GM10847 (cell line): ENCODE measurements around the gene MLPH.

Source experiments
- POLR2A ChIP-seq: IDR thresholded peaks from 2 replicates; pipeline ENCODE4 v1.6.1; 2011; ENCODE audit not compliant: insufficient read length; ENCODE audit errors: extremely low read depth

The MLPH gene

DNA sequence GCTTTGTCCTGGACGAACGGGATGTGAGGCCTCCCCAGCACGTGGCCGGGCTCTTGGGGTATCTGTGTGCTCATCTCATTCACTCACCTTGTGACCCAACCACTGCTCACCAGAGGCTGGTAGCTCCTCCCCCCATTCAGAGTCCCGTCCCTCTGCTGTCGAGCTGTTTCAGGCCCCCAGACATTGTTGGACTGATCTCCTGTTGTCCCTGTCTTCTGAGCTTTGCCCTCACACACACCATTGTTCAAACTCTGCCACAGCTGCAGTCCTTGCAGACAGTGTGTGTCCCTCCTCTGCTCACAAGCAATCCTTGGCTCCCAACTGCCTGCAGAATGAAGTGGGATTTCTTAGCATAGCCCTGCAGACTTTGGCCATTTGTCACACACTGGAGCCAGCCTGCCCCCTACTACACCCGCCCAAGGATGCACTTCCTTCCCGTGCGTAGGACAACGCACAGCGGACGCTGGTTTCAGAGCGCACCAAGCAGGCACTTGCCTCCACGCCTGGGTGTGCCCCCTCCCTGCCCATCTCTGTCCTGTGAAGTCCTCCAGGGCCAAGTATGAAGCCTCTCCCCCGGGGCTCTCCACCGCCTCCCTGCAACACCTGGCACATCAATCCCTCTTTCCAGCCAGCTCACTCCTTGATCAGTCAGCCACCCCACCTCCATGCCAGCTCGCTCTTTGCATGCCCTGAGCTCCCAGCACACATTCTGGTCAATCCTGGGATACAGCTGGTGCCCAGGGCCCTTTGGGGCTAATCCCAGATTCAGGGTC lies 62.8 kb downstream of the MLPH start:
- TF ChIP-seq POLR2A: no peak

DNA sequence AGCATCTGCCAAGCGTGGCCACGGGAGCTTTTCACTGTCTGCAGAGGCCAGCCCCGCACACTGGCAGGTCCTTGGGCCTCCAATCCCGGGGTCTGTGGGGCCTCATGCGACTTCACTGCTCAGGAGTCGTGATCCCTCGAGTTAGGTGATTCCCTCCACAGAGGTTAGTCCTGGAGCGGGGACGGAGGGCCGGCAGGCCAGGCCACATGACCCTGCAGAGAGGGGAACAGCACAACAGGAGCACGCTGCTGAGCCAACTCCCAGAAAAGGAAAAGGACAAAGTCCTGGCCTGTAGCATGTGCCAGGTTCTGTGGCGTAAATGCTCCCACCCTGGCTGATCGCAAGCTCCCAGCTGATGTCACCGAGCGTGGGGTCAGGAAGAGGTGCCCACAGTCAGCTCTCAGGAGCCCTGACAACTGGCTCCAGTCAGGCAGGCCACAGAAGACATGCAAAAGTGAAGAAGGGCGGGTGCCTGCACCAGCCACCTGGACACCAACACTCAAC lies 64.1 kb downstream of the MLPH start:
- no peak for TF ChIP-seq POLR2A

DNA sequence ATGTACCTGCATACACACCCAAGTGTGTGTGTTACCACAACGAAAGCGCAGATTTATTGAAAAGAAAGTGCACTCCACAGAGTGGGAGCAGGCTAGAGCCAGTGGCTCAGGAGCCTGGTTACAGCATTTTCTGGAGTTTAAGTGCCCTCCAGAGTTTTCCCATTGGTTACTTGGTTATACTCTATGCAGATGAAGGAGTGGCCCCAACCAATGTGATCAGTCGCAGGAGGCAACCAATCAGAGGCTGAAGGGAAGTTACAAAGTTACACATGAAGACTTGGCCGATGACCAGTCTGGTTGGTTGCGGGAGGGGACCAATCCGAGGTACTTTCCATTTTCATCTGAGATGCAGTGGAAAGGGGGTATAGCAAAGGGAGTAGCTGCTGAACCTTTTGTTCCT lies 65.9 kb downstream of the MLPH start:
- no peak for TF ChIP-seq POLR2A

DNA sequence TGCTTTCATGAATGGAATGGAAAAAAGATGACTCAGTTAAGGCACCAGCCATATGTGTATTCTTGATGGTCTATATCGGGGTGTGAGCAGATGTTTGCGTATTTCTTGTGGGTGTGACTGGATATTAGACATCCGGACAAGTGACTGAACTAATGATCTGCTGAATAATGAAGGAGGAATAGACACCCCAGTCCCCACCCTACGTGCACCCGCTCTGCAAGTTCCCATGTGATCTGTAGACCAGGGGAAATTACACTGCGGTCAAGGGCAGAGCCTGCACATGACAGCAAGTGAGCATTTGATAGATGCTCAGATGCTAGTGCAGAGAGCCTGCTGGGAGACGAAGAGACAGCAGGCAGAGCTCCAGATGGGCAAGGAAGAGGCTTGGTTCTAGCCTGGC lies 66.9 kb downstream of the MLPH start:
- no peak for TF ChIP-seq POLR2A

DNA sequence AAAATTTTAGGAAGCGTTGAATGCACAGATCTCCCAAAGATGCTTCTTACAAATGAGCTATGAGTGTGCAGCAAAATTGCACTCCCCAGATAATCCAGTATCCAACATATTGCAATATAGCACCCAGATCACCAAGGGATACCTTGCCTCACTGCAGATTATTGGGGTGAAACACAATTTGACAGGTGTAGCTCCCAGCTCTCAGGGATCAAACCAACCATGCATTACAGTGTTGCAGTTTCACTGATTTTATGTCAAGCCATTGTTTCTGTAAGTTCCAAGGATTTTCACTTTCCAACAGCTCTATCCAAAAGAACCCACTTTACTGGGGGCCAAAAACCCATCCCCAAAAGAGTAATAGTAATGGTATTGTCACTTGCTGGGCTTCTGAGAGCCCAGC lies 68.5 kb downstream of the MLPH start:
- no peak for TF ChIP-seq POLR2A

DNA sequence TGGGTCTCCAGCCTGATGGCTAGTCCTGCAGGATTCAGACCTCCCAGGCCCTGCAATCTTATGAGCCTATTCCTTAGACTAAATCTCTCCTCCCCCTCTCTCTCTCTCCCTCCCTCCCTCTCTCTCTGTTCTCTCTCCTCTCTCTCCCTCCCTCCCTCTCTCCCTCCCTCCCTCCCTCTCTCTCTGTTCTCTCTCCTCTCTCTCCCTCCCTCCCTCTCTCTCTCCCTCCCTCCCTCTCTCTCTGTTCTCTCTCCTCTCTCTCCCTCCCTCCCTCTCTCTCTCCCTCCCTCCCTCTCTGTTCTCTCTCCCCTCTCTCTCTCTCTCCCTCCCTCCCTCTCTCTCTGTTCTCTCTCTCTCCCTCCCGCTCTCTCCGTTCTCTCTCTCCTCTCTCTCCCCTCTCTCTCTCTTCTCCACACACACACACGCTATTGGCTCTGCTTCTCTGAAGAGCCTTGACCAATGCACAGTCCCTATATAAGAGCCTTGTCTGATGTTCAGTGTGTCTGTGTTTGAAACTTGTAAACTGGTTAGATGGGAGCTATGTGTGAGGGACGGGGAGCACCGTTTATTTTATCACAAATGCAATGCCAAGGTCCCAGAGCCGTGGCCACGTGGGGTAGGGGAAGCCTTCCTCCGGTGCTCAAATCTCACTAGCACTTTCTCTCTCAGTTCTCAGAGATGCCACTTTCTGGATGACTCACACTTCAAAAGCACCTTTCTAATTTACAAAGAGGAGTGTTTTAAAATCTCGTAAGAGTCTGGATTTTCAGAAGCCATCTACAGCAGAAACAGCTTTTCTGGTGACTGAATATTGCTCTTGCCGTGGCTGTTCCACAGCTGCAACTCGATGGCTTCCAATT lies 70.0 kb downstream of the MLPH start:
- TF ChIP-seq POLR2A: no peak

DNA sequence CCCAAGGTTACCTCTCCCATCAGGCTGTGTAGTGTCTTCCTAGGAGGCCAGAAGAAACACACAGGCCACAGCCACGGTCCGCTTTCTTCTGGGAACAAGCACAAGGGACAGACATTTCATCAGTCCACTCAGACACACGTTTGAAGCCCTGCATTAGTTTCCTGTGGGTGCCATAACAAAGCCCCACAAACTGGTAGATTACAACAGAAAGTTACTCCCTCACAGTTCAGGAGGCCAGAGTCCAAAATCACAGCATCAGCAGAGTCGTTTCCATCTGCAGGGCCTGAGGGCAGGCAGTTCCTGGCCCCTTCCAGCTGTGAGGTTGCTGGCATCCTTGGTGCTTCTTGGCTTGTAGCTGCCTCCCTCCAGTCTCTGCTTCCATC lies 70.6 kb downstream of the MLPH start:
- no peak for TF ChIP-seq POLR2A

DNA sequence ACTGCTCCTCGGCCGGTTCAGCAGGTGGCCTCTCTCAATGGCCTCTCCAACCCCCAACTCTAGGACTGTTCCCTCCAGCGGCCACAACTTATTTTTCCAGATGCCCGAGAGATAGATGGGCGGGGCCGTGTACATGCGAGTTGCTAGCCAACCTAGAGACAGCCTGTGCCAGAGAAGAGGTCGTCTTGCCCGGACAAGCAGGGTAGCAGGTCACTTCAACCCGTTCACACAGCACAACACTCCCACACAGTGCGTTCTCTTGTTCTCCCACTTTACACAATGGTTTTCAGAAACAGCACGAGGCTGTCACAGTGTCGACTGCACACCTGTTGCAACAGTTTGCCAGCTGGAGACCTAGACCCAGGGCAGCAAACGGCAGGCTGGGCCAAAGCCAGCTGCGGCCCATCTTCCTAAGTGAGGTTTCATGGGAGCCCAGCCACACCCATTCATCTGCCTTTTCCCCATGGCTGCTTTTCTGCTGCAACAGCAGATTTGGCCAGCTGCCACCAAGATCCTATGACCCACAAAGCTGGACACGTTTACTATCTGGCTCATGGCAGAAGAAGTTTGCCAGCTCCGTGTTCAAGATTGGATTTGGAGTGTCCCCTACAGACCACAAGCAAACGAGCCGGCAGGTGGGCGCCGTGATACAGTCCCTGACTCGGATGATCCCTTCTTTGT lies 72.0 kb downstream of the MLPH start:
- TF ChIP-seq POLR2A: no peak

DNA sequence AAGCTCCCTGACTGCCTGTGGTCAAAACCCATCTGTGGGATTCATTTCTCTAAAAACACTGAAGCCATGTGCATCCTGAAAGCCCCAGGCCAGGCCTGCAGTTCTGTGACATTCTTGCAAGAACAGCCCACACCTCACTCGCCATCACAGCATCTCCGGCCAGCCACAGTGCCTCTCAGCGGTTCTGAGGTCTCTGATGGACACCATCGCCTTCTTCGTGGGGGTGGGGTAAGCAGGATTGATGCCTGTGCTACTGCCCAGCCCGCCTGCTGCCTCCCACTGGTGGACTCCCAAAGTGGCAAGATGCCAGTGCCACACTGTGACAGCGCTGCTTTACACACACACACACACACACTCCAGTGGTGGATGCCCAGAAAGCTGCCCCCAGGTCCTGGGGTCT lies 74.2 kb downstream of the MLPH start:
- TF ChIP-seq POLR2A: no peak

DNA sequence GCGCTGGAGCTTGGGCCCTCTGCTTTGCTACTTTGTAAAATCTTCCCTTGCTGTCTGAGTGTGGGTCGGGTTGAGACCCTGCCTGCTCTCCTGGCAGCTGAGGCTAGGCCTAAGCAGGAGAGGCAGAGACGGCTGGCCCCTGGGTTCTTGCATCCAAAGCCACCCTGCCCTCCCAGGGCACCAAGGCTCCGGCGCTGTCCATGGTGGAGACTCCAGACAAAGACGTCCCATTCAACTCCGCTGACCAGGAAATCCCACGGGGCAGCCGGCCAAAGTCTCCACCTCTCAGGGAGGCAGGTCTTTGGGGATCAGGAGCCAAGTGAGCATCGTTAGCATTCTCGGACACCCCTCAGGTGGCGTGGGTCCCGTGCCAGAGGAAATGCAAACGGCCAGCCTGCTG lies 76.8 kb downstream of the MLPH start:
- TF ChIP-seq POLR2A: no peak

DNA sequence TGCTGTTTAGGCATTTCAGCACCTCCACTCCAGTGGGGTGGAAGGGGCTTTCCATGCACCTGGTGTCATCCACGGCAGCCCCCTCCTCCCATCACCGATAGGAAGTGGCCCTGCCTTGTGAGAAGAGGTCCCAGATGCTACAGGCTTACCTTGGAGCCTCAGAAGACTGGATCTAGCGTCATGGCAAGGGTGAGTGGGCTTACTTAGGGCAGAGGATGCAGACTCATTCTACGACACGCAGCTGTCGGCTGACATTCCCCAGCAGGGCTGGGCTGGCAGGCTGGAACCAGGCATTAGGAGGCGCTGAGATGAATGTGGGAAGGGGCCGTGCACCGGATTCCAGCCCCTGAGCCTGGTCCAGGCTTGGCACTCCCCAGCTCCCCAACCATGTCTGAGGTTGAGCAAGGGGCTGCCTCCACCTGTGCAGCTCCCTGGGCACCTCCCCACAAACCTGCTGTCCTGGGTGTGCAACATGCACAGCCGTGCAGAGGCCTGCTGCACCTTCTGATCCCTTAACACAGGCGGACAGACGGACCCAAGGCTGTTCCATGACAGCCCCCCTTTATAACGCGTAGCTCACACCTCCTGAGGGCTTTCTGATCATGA lies 77.6 kb downstream of the MLPH start:
- TF ChIP-seq POLR2A: no peak

DNA sequence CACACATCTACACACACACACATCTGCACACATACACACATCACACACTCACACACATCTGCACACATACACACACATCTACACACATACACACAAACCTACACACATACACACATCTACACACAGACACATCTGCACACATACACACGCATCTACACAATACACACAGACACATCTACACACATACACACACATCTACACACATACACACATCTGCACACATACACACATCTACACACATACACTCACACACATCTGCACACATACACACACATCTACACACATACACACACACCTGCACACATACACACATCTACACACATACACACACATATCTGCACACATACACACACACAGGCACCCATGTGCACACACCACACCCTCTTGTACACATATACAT lies 78.9 kb downstream of the MLPH start:
- TF ChIP-seq POLR2A: no peak

DNA sequence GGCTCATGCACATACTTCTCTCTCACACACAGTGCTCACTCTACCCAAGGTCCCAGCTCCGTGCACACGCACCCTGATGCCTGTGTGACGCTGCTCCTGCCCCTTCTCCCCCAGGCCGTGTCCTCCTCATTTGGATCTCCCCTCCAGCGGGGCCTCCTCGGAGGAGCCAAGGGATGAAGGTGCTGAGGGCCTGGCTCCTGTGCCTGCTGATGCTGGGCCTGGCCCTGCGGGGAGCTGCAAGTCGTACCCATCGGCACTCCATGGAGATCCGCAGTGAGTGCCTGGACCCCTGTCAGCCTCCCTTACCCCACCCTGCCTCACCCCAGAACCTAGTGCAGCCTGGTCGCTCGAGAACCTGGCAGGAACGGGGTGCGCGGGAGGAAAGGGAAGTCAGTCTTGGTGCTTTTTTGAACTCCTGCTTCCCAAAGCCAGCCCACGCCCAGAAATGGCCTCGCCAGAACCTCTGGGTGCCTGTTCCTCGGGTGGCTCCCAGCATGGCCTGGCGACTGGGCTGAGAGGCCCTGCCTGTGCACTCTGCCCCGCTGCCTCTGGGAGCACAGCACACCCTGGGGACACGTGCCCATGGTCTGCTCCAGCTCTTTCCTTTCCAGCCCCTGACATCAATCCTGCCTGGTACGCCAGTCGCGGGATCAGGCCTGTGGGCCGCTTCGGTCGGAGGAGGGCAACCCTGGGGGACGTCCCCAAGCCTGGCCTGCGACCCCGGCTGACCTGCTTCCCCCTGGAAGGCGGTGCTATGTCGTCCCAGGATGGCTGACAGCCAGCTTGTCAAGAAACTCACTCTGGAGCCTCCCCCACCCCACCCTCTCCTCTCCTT lies 79.6 kb downstream of the MLPH start, which contains the start of gene PRLH:
Gene PRLH, plus strand, starts transcription at position 174 of the 835 bp plus-strand sequence. Its CDS starts 0 bp downstream, at position 174.
- TF ChIP-seq POLR2A: no peak

DNA sequence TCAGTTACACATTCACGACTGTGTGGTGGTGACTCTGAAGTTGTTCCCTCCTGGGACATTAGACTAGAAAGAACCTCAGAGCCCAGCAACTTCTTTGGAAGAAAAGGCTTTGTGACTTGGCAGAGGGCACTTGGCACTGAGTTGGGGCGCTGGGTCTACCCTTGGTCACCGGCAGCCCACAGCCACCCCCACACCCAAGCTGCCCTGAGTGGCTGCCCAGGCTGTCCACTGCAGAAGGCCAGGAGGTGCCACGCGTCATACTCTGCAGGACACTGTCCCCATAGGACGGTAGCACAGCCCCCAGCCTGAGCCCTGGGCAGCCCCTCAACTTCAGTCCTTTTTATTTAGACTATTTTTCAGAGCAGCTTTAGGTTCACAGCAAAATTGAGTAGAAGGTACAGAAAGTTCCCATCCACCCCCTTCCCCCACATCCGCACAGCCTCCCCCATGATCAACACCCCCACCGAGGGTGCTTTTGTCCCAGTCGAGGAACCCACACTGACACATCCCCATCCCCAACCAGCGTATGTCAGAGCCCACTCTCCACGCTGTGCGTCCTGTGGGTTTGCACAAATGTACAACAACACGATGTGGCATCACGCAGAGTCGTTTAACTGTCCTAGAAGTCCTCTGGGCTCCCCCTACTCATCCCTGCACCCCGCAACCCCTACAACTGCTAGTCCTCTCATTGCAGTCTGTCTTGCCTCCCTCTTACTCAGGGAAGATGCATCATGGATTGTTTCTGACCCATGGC lies 80.4 kb downstream of the MLPH start:
- no peak for TF ChIP-seq POLR2A
